ENCODE data around the gene HIC1. TPM values are rescaled to one million over a fixed set of nuclear protein-coding genes. Genes with fewer than 3 reads are reported as not detected.
A peak's percentile ranks its signal among the peaks of the same experiment; 100 is the strongest.

Gene HIC1
- total and polyA plus RNA-seq, 2 of the 4 experiments (the other 2 are of a cell fraction) = 10.4 to 23.0 TPM

DNA sequence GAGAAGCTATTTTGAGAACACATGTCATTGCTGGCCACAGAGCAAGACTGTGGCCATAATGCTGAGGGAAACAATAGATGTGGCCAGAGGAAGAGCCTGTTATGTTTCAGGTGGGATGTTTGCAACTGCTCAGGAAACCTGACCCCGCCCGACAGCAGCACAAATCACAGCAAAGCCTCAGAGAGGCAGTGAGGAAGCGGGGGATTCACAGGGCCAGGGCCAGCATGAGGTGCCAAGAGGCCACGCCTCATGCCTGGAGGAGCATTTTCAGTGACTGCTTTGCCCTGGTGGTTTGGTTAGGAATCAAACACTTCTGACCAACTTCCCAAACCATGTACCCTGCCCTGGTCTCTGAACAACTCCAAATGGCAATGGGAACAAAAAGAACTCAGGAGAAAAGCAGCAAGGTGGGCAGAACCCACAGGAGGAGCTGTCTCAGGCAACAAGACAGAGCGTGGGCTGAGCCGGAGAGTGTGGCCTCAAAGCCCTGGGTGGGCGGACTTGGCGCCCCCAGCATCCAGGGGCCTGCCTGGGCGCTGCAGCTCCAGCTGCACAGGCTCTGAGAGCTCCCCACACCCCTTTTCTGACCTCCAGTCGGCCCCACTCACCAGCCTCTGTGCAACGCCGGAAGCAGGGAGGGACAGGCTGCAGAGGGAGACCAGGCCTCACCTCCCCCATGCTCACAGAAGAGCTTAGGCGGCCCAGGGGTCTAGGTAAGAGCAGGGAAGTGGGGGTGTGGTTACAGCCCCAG, 20.6 kb downstream of the HIC1 start:
- ChIA-PET POLR2A (ENCODE audit: unreplicated experiment) (no interaction called here), CTCF (interaction anchor here (1.1 to 1.2 kb wide), 2 partner anchors 12 to 97 kb away, joined by 3 to 4 read pairs; no protein-coding TSS in a partner anchor)
- peaks cover 38% of the 10 kb centered on the region for H3K4me1 ChIP-seq (ENCODE audit: control insufficient read depth, insufficient read depth, low read length)
- dilution Hi-C loops (cut with HindIII; ENCODE audit: low sequenced_read_pairs, unreplicated experiment) (no loop called here), in situ Hi-C loops (cut with MboI; ENCODE audit: low sequenced_read_pairs) (no loop called here), intact Hi-C loops (cut with micrococcal nuclease) (no loop called here)
- H3K9me3 ChIP-seq (ENCODE audit: control insufficient read depth, insufficient read depth, low read length) = no peaks in the 10 kb centered on the region
- peak overlapping the region; percentile 96 for H2AK9ac ChIP-seq (replicated peaks; ENCODE audit: low read depth, low read length, poor library complexity)
- H2AK5ac ChIP-seq (ENCODE audit: low read depth, low read length) = peak overlapping the region; percentile 96
- peak overlapping the region; percentile 90 for H3K4ac ChIP-seq (ENCODE audit: low read depth, low read length)
- peak overlapping the region; percentile 34 for H3K27ac ChIP-seq (ENCODE audit: insufficient read depth, low read length)
- peak overlapping the region; percentile 91 for H2BK120ac ChIP-seq (ENCODE audit: low read depth, low read length)
- H3K9ac ChIP-seq (ENCODE audit: low read depth, low read length) = peak overlapping the region; percentile 46
- no peak overlapping the region for H3K4me2 ChIP-seq (ENCODE audit: low read depth, low read length)
- DNase-seq (peak; percentile 62), ATAC-seq (ENCODE audit: low read depth) (peak; percentile 13)
- H3K23ac ChIP-seq (ENCODE audit: low read depth, low read length) = peak overlapping the region; percentile 81
- TF ChIP-seq NFE2L2 (IDR thresholded peaks at IDR 0.05; ENCODE audit: low read depth, low read length) (no peak), SMC3 (IDR thresholded peaks at IDR 0.05; ENCODE audit: low read depth, low read length) (0 out of 2 replicates have a peak, but pooled peaks have one; percentile 0)
- H3K14ac ChIP-seq (replicated peaks; ENCODE audit: low read depth, low read length) = peak overlapping the region; percentile 93
- peak overlapping the region; percentile 58; the same call in 1 of the 2 replicates for H3K56ac ChIP-seq (ENCODE audit: extremely low read depth, insufficient read depth, low read length)
- peak overlapping the region; percentile 74 for H3K18ac ChIP-seq (ENCODE audit: low read depth, low read length)
- peaks cover 18% of the 10 kb centered on the region for H3K36me3 ChIP-seq (ENCODE audit: control insufficient read depth, insufficient read depth, low read length)
- peak overlapping the region; percentile 71 for H2BK5ac ChIP-seq (ENCODE audit: low read depth, low read length, poor library complexity, severe bottlenecking)
- peak overlapping the region; percentile 96; the same call in 2 of the 3 replicates for H2BK15ac ChIP-seq (ENCODE audit: low read depth, low read length)
- peaks cover 5 to 41% of the 10 kb centered on the region in 2 experiments for H3K79me1 ChIP-seq (ENCODE audit: low read depth in 1 of 2, low read length in 2 of 2)
- peak overlapping the region; percentile 86 to 91 for H4K8ac ChIP-seq (ENCODE audit: low read depth in 2 of 2, low read length in 2 of 2)
- peak overlapping the region; percentile 74 for H2AFZ ChIP-seq (replicated peaks; ENCODE audit: low read length, poor library complexity)
- no peaks in the 10 kb centered on the region for H4K20me1 ChIP-seq (ENCODE audit: insufficient read depth, low read length)
- peak overlapping the region; percentile 86 for H2BK20ac ChIP-seq (ENCODE audit: low read depth, low read length)
- H4K91ac ChIP-seq (ENCODE audit: insufficient read depth, low read depth, low read length) = peak overlapping the region; percentile 85
- no TSS peak for BruUV-seq (replicated peaks)
- H4K5ac ChIP-seq (ENCODE audit: low read depth, low read length) = peak overlapping the region; percentile 91
- H3K4me3 ChIP-seq (ENCODE audit: insufficient read depth, low read depth, low read length) = no peak overlapping the region
- 48% methylated on average over 3 of the region's 13 CpGs; no CpG with 5 or more reads in 1 of the 2 experiments for WGBS, 2 experiments (ENCODE audit: extremely low coverage in 2 of 2, insufficient read length in 1 of 2)
- H3K27me3 ChIP-seq (ENCODE audit: control insufficient read depth, insufficient read depth, low read length) = no peaks in the 10 kb centered on the region
- H3K9me1 ChIP-seq (ENCODE audit: insufficient read depth, low read length) = peaks cover 20% of the 10 kb centered on the region
